ENCODE measurements around the gene PLAAT2.

GRCh38 chr11:63510360-63511047, 52.7 kb downstream of the PLAAT2 start:
- TF ChIP-seq POLR2A (IDR thresholded peaks at IDR 0.05) (no peak), CTCF (IDR thresholded peaks at IDR 0.05) (no peak)
